ENCODE results near the gene LHFPL3.
"Not testable (repeated sequence)": the region's sequence is repeated elsewhere in the genome, so short reads cannot be mapped to it uniquely, and the experiment has no call there.

LHFPL3 gene

DNA sequence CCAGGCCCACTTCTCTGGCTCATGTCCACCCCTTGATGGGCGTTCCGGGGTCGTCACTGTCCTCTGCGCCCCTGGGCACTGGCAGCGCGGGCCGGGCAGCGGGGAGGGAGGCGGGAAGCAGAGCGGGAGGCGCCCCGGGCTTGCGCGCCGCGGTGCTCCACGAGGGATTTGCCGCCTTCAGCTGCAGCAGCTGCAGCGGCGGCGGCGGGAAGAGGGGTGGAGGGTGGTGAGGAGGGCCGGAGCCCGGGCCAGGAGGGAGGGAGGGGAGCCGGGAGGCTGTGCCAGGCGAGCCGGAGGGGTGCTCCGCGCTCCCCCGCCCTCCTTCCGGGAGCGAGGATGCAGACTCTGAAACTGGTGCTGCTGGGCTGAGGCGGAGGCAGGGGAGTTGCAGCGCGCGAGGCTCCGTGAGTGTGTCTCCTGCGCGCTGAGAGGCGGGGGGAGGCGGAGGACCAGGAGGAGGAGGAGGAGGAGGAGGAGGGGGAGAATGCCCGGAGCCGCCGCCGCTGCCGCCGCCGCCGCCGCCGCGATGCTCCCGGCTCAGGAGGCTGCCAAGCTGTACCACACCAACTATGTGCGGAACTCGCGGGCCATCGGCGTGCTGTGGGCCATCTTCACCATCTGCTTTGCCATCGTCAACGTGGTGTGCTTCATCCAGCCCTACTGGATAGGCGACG lies at the start of gene LHFPL3:
Gene LHFPL3 (plus strand): TSS at position 308 of the 674 bp plus-strand sequence.
- DNase-seq = no peak

DNA sequence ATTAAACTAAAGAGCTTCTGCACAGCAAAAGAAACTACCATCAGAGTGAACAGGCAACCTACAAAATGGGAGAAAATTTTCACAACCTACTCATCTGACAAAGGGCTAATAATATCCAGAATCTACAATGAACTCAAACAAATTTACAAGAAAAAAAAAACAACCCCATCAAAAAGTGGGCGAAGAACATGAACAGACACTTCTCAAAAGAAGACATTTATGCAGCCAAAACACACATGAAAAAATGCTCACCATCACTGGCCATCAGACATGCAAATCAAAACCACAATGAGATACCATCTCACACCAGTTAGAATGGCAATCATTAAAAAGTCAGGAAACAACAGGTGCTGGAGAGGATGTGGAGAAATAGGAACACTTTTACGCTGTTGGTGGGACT lies 46.7 kb upstream of the LHFPL3 start:
- DNase-seq = not testable (repeated sequence)

- DNase-seq = no peak
Observed at GRCh38 chr7:104286839-104287238, 41.6 kb upstream of the LHFPL3 start.

- DNase-seq = no peak
Observed at GRCh38 chr7:104288137-104288536, 40.3 kb upstream of the LHFPL3 start.

DNA sequence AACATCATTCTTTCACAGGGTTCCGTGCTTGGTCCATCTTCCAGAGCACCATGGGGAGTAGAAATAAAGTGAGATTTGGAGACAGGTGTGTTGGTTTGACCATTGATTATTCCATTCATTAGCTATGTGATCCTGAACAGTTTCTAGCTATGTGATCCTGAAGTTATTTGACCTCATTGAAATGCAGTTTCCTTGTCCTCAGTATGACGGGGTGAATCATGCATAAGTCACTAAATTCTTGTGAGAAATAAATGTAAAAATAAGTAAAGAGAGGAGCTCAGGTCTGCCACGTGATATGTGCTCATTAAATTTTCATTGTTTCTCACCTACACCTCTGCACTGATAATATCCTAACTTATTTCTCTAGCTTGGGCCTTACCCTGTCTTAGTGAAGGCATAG lies 34.1 kb upstream of the LHFPL3 start:
- DNase-seq = no peak

- no peak for DNase-seq
Observed at GRCh38 chr7:104296266-104296665, 32.1 kb upstream of the LHFPL3 start.

DNA sequence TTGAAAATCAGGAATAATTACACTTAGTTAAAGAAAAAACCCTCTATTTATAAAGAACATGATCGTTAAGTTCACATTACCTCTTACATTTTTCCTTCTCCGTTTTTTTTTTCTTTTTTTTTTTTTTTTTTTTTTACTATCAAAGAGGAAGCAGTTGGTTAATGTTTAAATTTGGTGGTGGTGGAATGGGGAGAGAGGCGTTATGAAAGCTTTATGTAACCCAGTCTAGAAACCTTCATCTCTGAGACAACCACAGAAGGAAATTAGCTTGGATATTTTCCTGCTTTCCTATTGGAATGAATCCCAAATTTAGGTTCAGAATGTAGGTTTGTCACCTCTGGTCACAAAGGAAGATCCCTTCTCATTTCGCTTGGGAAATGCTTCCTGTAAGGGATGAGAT lies 31.5 kb upstream of the LHFPL3 start:
- DNase-seq = no peak

GRCh38 chr7:104299323-104299722 lies 29.1 kb upstream of the LHFPL3 start:
- DNase-seq = no peak

- no peak for DNase-seq
Observed at GRCh38 chr7:104299777-104300176, 28.6 kb upstream of the LHFPL3 start.

DNA sequence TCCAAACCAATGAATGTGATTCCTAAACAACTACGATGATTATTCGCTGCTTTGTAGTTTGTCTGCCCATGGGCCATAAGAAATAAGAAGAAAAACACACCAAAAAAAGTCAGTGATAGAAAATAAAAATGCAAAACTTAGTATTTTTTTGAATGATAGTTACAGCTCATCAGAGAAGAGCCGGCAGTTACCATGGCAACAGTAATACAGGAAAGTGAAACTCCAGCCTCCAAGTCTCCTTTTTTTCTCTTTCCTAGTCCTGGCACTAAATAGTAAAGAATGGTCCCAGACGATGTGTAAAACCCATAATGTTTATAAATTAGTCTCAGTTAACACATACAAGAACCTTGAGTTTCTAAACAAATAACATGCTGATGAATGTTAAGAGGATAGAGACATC lies 21.6 kb upstream of the LHFPL3 start:
- DNase-seq = no peak

- no peak for DNase-seq
Observed at GRCh38 chr7:104317948-104318629, 10.3 kb upstream of the LHFPL3 start.

DNA sequence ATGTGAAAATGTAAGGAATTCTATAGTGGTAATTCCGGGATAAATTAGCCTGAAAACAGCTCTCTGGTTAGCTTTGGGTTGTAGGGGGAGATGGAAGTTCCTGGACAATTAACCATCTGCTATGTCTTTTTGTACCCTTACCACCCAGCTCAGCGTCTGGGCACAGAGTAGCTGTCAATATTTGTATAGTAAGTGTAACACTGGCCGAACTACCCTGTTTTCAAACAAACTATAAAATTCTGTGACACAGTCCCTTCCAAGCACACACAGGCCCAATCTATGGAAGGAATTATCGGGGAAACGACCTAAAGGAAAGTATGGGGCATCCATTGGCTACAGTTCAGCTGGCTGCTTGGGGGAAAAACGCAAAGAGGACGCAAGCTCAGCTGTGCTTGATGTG lies 869 bp upstream of the LHFPL3 start:
- DNase-seq = no peak

GRCh38 chr7:104327938-104328295 lies 486 bp upstream of the LHFPL3 start:
- DNase-seq = no peak

DNA sequence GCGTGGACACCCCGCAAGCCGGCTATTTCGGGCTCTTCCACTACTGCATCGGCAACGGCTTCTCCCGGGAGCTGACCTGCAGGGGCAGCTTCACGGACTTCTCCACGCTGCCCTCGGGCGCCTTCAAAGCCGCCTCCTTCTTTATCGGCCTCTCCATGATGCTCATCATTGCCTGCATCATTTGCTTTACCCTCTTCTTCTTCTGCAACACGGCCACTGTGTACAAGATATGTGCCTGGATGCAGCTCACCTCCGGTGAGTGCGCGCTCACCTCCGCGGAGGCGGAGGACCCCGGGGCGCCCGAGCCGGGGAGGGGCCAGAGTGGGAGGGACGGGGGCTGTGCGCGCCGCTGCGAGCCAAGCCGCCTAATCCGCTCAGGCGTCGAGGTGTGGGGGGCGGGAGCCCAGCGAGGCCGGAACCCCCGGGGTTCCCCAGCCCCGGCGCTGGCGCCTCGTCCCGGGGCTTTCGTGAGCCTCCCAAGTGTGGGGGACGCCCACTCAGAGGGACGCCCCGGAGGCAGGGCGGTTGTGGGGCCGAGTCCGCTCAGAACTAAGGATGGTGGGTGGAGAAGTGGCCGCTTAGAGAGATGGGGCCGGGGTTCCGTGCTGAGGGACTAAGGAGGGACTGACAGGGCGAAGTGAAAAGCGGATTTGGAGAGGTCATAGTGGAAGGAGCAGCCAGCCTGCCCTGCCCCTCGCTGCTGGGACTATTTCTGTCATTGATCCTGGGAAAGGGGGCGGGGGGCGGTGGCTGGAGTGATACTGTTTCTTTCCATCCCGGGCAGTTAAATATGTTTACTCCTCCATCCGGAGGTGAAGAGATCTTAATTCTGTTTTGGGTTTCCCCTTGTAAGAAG lies 795 bp downstream of the LHFPL3 start:
- DNase-seq = no peak

GRCh38 chr7:104341546-104341945 lies 13.1 kb downstream of the LHFPL3 start:
- no peak for DNase-seq

GRCh38 chr7:104352736-104353135 lies 24.3 kb downstream of the LHFPL3 start:
- no peak for DNase-seq

- DNase-seq = no peak
Observed at GRCh38 chr7:104357166-104357565, 28.8 kb downstream of the LHFPL3 start.

GRCh38 chr7:104358446-104359132 lies 30.2 kb downstream of the LHFPL3 start:
- DNase-seq = no peak

DNA sequence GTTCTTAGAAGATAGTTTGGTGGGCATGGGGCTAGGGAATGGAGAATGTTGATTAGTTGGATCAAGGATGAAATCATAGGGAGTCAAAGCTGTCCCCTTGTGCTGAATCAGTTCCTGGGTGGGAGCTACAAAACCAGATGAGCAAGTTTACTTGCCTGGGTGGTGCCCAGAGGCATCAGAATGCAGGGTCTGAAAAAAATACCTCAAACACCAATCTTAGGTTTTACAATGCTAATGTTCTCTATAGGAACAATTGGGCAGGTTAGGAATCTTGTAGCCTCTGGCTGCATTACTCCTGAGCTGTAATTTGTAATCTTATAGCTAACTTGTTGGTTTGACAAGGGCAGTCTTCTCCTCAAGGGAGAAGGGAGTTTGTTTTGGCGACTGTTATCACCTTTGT lies 34.4 kb downstream of the LHFPL3 start:
- DNase-seq = no peak

GRCh38 chr7:104363355-104363754 lies 35.0 kb downstream of the LHFPL3 start:
- DNase-seq = no peak

DNA sequence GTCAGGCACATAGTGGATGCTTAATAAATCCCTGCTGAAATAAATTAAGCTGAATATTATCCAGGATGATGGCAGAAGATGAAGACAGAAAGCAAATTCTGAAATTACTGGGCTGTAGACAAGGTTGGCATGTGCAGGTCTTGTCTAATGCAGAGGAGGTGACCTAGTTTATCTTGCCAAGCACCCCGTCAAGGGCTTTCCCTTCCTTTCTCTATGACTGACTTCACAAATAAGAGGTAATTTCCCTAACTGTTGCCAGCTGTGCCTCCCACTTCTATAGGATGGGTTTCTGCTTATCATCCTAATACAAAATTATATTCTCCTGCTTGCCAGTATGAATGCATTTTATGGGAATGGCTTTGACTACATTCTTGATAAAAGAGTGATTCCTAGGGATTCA lies 38.0 kb downstream of the LHFPL3 start:
- DNase-seq = no peak

- DNase-seq = no peak
Observed at GRCh38 chr7:104367926-104368325, 39.5 kb downstream of the LHFPL3 start.

Data from CD4-positive, alpha-beta T cell treated with Interleukin-21 for 1 hour (primary cell).